Erythroblast (primary cell): ENCODE measurements around the gene ITIH1.
"Not testable (repeated sequence)": the region's sequence is repeated elsewhere in the genome, so short reads cannot be mapped to it uniquely, and the experiment has no call there.

ENCODE experiments used
- DNase-seq, 2 experiments: peaks; one replicate each; lab custom pipeline; 2025; lab: John Stamatoyannopoulos, UW
- GATA1 ChIP-seq: IDR thresholded peaks from 2 replicates; pipeline ENCODE4 v1.6.1; 2011; ENCODE audit warnings: low read depth, mild to moderate bottlenecking, control low read depth, low read length, moderate library complexity
- POLR2A ChIP-seq: IDR thresholded peaks from 2 replicates; pipeline ENCODE4 v1.6.1; 2011; ENCODE audit warnings: mild to moderate bottlenecking, low read length

ITIH1 gene

GRCh38 chr3:52769786-52770455 lies 7.5 kb upstream of the ITIH1 start:
- peak; percentile 34 to 47 for DNase-seq
- TF ChIP-seq GATA1 (no peak), POLR2A (no peak)

- DNase-seq = peak; percentile 91 to 94
- TF ChIP-seq POLR2A = peak; percentile 97
- TF ChIP-seq GATA1 = no peak
Observed at GRCh38 chr3:52770496-52771333, 6.7 kb upstream of the ITIH1 start, which contains the start of gene NEK4. Gene NEK4 (minus strand): TSS chr3:52770940. CDS start chr3:52770746, 194 bp downstream.

- no peak for DNase-seq
- TF ChIP-seq GATA1 (no peak), POLR2A (peak; percentile 70)
Observed at GRCh38 chr3:52771334-52771681, 6.1 kb upstream of the ITIH1 start.

- TF ChIP-seq GATA1 (no peak), POLR2A (no peak)
- DNase-seq = no peak
Observed at GRCh38 chr3:52771702-52772101, 5.7 kb upstream of the ITIH1 start.

GRCh38 chr3:52773361-52774065 lies 3.9 kb upstream of the ITIH1 start:
- no peak for TF ChIP-seq GATA1
- TF ChIP-seq POLR2A = no peak
- DNase-seq = no peak

GRCh38 chr3:52774066-52774713 lies 3.2 kb upstream of the ITIH1 start:
- DNase-seq = no peak
- TF ChIP-seq GATA1 (no peak), POLR2A (no peak)

GRCh38 chr3:52774901-52775864 lies 2.2 kb upstream of the ITIH1 start:
- DNase-seq = peak; percentile 59 to 60

GRCh38 chr3:52775877-52776276 lies 1.5 kb upstream of the ITIH1 start:
- TF ChIP-seq POLR2A = no peak
- TF ChIP-seq GATA1 = no peak
- no peak for DNase-seq

More at GRCh38 chr3:52774901-52775864, 2.2 kb upstream of the ITIH1 start:
- TF ChIP-seq POLR2A (no peak), GATA1 (no peak)

GRCh38 chr3:52776486-52776885 lies 913 bp upstream of the ITIH1 start:
- not testable (repeated sequence) for DNase-seq

GRCh38 chr3:52777959-52778805 lies 783 bp downstream of the ITIH1 start:
- TF ChIP-seq POLR2A (no peak), GATA1 (no peak)
- DNase-seq = no peak

GRCh38 chr3:52779011-52779836 lies 1.8 kb downstream of the ITIH1 start:
- TF ChIP-seq GATA1 = no peak
- no peak for TF ChIP-seq POLR2A
- no peak for DNase-seq
